ENCODE measurements around the gene IL11RA.

The IL11RA gene

GRCh38 chr9:34701023-34701768, 49.2 kb downstream of the IL11RA start:
- DNase-seq (ENCODE audit: low read depth, low spot score): peak; percentile 48
- H3K36me3 ChIP-seq (ENCODE audit: control insufficient read depth, insufficient read depth, low read length): no peaks in the 10 kb centered on the region
- no peaks in the 10 kb centered on the region for H3K9me3 ChIP-seq (ENCODE audit: control insufficient read depth, insufficient read depth, low read length)
- peaks cover 8% of the 10 kb centered on the region for H3K27me3 ChIP-seq (ENCODE audit: control insufficient read depth, insufficient read depth, low read length)
- H3K27ac ChIP-seq (ENCODE audit: low read length): no peak overlapping the region
- H3K4me1 ChIP-seq (ENCODE audit: control insufficient read depth, insufficient read depth, low read length): peaks cover 2% of the 10 kb centered on the region; the same call in 1 of the 2 replicates
- H3K4me3 ChIP-seq (ENCODE audit: low read length): peak overlapping the region; percentile 58; the same call in 1 of the 2 replicates
- WGBS (ENCODE audit: insufficient coverage, insufficient read length): no CpG with 5 or more reads among the region's 52 CpGs

- WGBS (ENCODE audit: insufficient coverage, insufficient read length): no CpG with 5 or more reads among the region's 30 CpGs
- peaks cover 8% of the 10 kb centered on the region for H3K27me3 ChIP-seq (ENCODE audit: control insufficient read depth, insufficient read depth, low read length)
- no peaks in the 10 kb centered on the region for H3K36me3 ChIP-seq (ENCODE audit: control insufficient read depth, insufficient read depth, low read length)
- no peak overlapping the region for H3K27ac ChIP-seq (ENCODE audit: low read length)
- peaks cover 2% of the 10 kb centered on the region; the same call in 1 of the 2 replicates for H3K4me1 ChIP-seq (ENCODE audit: control insufficient read depth, insufficient read depth, low read length)
- H3K9me3 ChIP-seq (ENCODE audit: control insufficient read depth, insufficient read depth, low read length): no peaks in the 10 kb centered on the region
- peak; percentile 37 for DNase-seq (ENCODE audit: low read depth, low spot score)
- peak overlapping the region; percentile 58; the same call in 1 of the 2 replicates for H3K4me3 ChIP-seq (ENCODE audit: low read length)
Observed at GRCh38 chr9:34701769-34702736, 50.1 kb downstream of the IL11RA start.

- DNase-seq (ENCODE audit: low read depth, low spot score): no peak
Observed at GRCh38 chr9:34707130-34707529, 55.1 kb downstream of the IL11RA start.

GRCh38 chr9:34709196-34709978, 57.4 kb downstream of the IL11RA start:
- no CpG with 5 or more reads among the region's 9 CpGs for WGBS (ENCODE audit: insufficient coverage, insufficient read length)
- Histone ChIP-seq H3K36me3 (ENCODE audit: control insufficient read depth, insufficient read depth, low read length) (no peaks in the 10 kb centered on the region), H3K27ac (ENCODE audit: low read length) (no peak overlapping the region), H3K4me1 (ENCODE audit: control insufficient read depth, insufficient read depth, low read length) (no peaks in the 10 kb centered on the region), H3K9me3 (ENCODE audit: control insufficient read depth, insufficient read depth, low read length) (no peaks in the 10 kb centered on the region), H3K4me3 (ENCODE audit: low read length) (no peak overlapping the region), H3K27me3 (ENCODE audit: control insufficient read depth, insufficient read depth, low read length) (no peaks in the 10 kb centered on the region)
- no peak for DNase-seq (ENCODE audit: low read depth, low spot score)

More at GRCh38 chr9:34707130-34707529, 55.1 kb downstream of the IL11RA start:
- no peaks in the 10 kb centered on the region for H3K36me3 ChIP-seq (ENCODE audit: control insufficient read depth, insufficient read depth, low read length)
- H3K9me3 ChIP-seq (ENCODE audit: control insufficient read depth, insufficient read depth, low read length): no peaks in the 10 kb centered on the region
- H3K4me3 ChIP-seq (ENCODE audit: low read length): no peak overlapping the region
- no peaks in the 10 kb centered on the region for H3K4me1 ChIP-seq (ENCODE audit: control insufficient read depth, insufficient read depth, low read length)
- WGBS (ENCODE audit: insufficient coverage, insufficient read length): no CpG with 5 or more reads among the region's 2 CpGs
- no peak overlapping the region for H3K27ac ChIP-seq (ENCODE audit: low read length)
- H3K27me3 ChIP-seq (ENCODE audit: control insufficient read depth, insufficient read depth, low read length): no peaks in the 10 kb centered on the region; the same call in 1 of the 2 replicates

- Histone ChIP-seq H3K36me3 (ENCODE audit: control insufficient read depth, insufficient read depth, low read length) (no peaks in the 10 kb centered on the region), H3K27ac (ENCODE audit: low read length) (no peak within 1 kb of the TSS), H3K9me3 (ENCODE audit: control insufficient read depth, insufficient read depth, low read length) (no peaks in the 10 kb centered on the region), H3K27me3 (ENCODE audit: control insufficient read depth, insufficient read depth, low read length) (no peaks in the 10 kb centered on the region), H3K4me3 (ENCODE audit: low read length) (no peak within 1 kb of the TSS), H3K4me1 (ENCODE audit: control insufficient read depth, insufficient read depth, low read length) (no peaks in the 10 kb centered on the region)
- no peak for DNase-seq (ENCODE audit: low read depth, low spot score)
- no CpG with 5 or more reads among the region's 2 CpGs for WGBS (ENCODE audit: insufficient coverage, insufficient read length)
Observed at GRCh38 chr9:34710023-34710422, 58.0 kb downstream of the IL11RA start, which contains the start of gene CCL21. TSS of gene CCL21 (minus strand) at chr9:34710136. CDS start at chr9:34710066, 70 bp downstream.
